ENCODE data around the gene EPHA6.
A peak's percentile ranks its signal among the peaks of the same experiment; 100 is the strongest.
"Not testable (repeated sequence)": the region's sequence is repeated elsewhere in the genome, so short reads cannot be mapped to it uniquely, and the experiment has no call there.

The EPHA6 gene

GRCh38 chr3:97530691-97531090, 716.3 kb downstream of the EPHA6 start:
- no peaks in the 10 kb centered on the region for H3K4me1 ChIP-seq (ENCODE audit: control insufficient read depth, low read depth, low read length)
- no peak overlapping the region for H3K4ac ChIP-seq (ENCODE audit: low read depth, low read length)
- no peak overlapping the region for H2AK5ac ChIP-seq (ENCODE audit: low read length)
- H2BK120ac ChIP-seq (ENCODE audit: low read depth, low read length): no peak overlapping the region
- no peak overlapping the region for H3K23ac ChIP-seq (ENCODE audit: low read length)
- H3K18ac ChIP-seq (ENCODE audit: low read length): no peak overlapping the region
- H4K5ac ChIP-seq (ENCODE audit: low read length): no peak overlapping the region
- H3K36me3 ChIP-seq (ENCODE audit: control insufficient read depth, insufficient read depth, low read length): no peaks in the 10 kb centered on the region
- no peak overlapping the region for H2BK15ac ChIP-seq (replicated peaks; ENCODE audit: low read depth)
- H3K79me2 ChIP-seq (ENCODE audit: control insufficient read depth, insufficient read depth, low read length): no peaks in the 10 kb centered on the region
- no peak overlapping the region for H3K4me2 ChIP-seq (ENCODE audit: low read length)
- H3K79me1 ChIP-seq (ENCODE audit: low read length): no peaks in the 10 kb centered on the region
- H3K27ac ChIP-seq (ENCODE audit: low read depth, low read length): no peak overlapping the region
- H3K56ac ChIP-seq (ENCODE audit: low read length): no peak overlapping the region
- DNase-seq: no peak
- no CpG with 5 or more reads among the region's 2 CpGs for WGBS (ENCODE audit: extremely low coverage, insufficient coverage, low lambda C conversion rate)
- no peak overlapping the region for H4K8ac ChIP-seq (ENCODE audit: low read depth, low read length)
- no peaks in the 10 kb centered on the region for H3K27me3 ChIP-seq (ENCODE audit: insufficient read depth, low read length, poor library complexity)
- H2BK5ac ChIP-seq (ENCODE audit: low read length): no peak overlapping the region
- no peak overlapping the region for H3K9ac ChIP-seq (ENCODE audit: low read length)
- no peak overlapping the region for H3K4me3 ChIP-seq (ENCODE audit: low read length)

DNA sequence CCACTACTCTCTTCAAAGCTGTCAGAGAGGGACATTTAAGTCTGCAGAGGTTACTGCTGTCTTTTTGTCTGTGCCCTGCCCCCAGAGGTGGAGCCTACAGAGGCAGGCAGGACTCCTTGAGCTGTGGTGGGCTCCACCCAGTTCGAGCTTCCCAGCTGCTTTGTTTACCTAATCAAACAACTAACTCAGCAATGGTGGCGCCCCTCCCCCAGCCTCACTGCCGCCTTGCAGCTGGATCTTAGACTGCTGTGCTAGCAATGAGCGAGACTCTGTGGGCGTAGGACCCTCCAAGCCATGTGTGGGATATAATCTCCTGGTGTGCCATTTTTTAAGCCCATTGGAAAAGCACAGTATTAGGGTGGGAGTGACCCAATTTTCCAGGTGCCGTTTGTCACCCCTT, 733.2 kb downstream of the EPHA6 start:
- H3K4me2 ChIP-seq (ENCODE audit: low read length); H3K27ac ChIP-seq (ENCODE audit: low read depth, low read length); H3K27me3 ChIP-seq (ENCODE audit: insufficient read depth, low read length, poor library complexity); H2AK5ac ChIP-seq (ENCODE audit: low read length); H2BK15ac ChIP-seq (replicated peaks; ENCODE audit: low read depth); DNase-seq; H2BK120ac ChIP-seq (ENCODE audit: low read depth, low read length); H3K4ac ChIP-seq (ENCODE audit: low read depth, low read length); H3K9ac ChIP-seq (ENCODE audit: low read length); H2BK5ac ChIP-seq (ENCODE audit: low read length); H3K4me1 ChIP-seq (ENCODE audit: control insufficient read depth, low read depth, low read length); H3K23ac ChIP-seq (ENCODE audit: low read length); H3K56ac ChIP-seq (ENCODE audit: low read length); H3K4me3 ChIP-seq (ENCODE audit: low read length); H4K5ac ChIP-seq (ENCODE audit: low read length); H3K18ac ChIP-seq (ENCODE audit: low read length); H3K79me1 ChIP-seq (ENCODE audit: low read length); H4K8ac ChIP-seq (ENCODE audit: low read depth, low read length); H3K36me3 ChIP-seq (ENCODE audit: control insufficient read depth, insufficient read depth, low read length); H3K79me2 ChIP-seq (ENCODE audit: control insufficient read depth, insufficient read depth, low read length): not testable (repeated sequence)
- no CpG with 5 or more reads among the region's 6 CpGs for WGBS (ENCODE audit: extremely low coverage, insufficient coverage, low lambda C conversion rate)

DNA sequence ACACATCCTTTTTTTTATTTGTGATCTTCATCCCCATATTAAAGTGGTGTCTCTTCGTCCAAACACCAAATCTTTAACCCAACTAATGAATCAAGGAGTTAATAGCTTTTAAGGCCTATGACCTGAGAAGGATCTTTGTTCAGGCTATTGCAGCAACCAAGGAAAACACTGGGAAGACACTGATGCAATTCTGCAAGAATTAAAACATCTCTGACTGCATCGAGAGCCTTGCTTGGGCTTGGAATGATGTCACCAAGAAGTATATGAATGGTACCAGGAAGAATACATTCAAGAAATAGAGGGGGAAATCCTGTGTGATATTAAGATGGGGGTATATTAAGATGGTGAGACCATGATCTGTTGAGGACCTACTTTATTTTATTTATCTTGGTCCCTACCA, 736.0 kb downstream of the EPHA6 start:
- H3K4me1 ChIP-seq (ENCODE audit: control insufficient read depth, low read depth, low read length): no peaks in the 10 kb centered on the region
- H3K4me2 ChIP-seq (ENCODE audit: low read length): no peak overlapping the region
- no peak overlapping the region for H3K9ac ChIP-seq (ENCODE audit: low read length)
- no peaks in the 10 kb centered on the region for H3K79me2 ChIP-seq (ENCODE audit: control insufficient read depth, insufficient read depth, low read length)
- no peak overlapping the region for H3K23ac ChIP-seq (ENCODE audit: low read length)
- DNase-seq: no peak
- no peaks in the 10 kb centered on the region for H3K27me3 ChIP-seq (ENCODE audit: insufficient read depth, low read length, poor library complexity)
- no peak overlapping the region for H2BK120ac ChIP-seq (ENCODE audit: low read depth, low read length)
- H3K4me3 ChIP-seq (ENCODE audit: low read length): no peak overlapping the region
- no peak overlapping the region for H3K18ac ChIP-seq (ENCODE audit: low read length)
- H2BK15ac ChIP-seq (replicated peaks; ENCODE audit: low read depth): no peak overlapping the region
- no peak overlapping the region for H4K5ac ChIP-seq (ENCODE audit: low read length)
- H3K4ac ChIP-seq (ENCODE audit: low read depth, low read length): no peak overlapping the region
- no peak overlapping the region for H3K56ac ChIP-seq (ENCODE audit: low read length)
- H4K8ac ChIP-seq (ENCODE audit: low read depth, low read length): no peak overlapping the region
- no peak overlapping the region for H2BK5ac ChIP-seq (ENCODE audit: low read length)
- no peaks in the 10 kb centered on the region for H3K36me3 ChIP-seq (ENCODE audit: control insufficient read depth, insufficient read depth, low read length)
- H3K79me1 ChIP-seq (ENCODE audit: low read length): no peaks in the 10 kb centered on the region
- H3K27ac ChIP-seq (ENCODE audit: low read depth, low read length): no peak overlapping the region
- H2AK5ac ChIP-seq (ENCODE audit: low read length): no peak overlapping the region
- no CpG with 5 or more reads among the region's 2 CpGs for WGBS (ENCODE audit: extremely low coverage, insufficient coverage, low lambda C conversion rate)

GRCh38 chr3:97552186-97552585, 737.8 kb downstream of the EPHA6 start:
- Histone ChIP-seq H2AK5ac (ENCODE audit: low read length) (no peak overlapping the region), H3K79me1 (ENCODE audit: low read length) (no peaks in the 10 kb centered on the region), H3K23ac (ENCODE audit: low read length) (no peak overlapping the region), H3K27me3 (ENCODE audit: insufficient read depth, low read length, poor library complexity) (no peaks in the 10 kb centered on the region), H2BK5ac (ENCODE audit: low read length) (no peak overlapping the region), H3K4me1 (ENCODE audit: control insufficient read depth, low read depth, low read length) (no peaks in the 10 kb centered on the region), H3K79me2 (ENCODE audit: control insufficient read depth, insufficient read depth, low read length) (no peaks in the 10 kb centered on the region), H4K8ac (ENCODE audit: low read depth, low read length) (no peak overlapping the region), H3K18ac (ENCODE audit: low read length) (no peak overlapping the region), H3K9ac (ENCODE audit: low read length) (no peak overlapping the region), H3K56ac (ENCODE audit: low read length) (no peak overlapping the region), H3K4me2 (ENCODE audit: low read length) (no peak overlapping the region), H2BK120ac (ENCODE audit: low read depth, low read length) (no peak overlapping the region), H3K36me3 (ENCODE audit: control insufficient read depth, insufficient read depth, low read length) (no peaks in the 10 kb centered on the region), H3K27ac (ENCODE audit: low read depth, low read length) (no peak overlapping the region), H3K4me3 (ENCODE audit: low read length) (no peak overlapping the region), H3K4ac (ENCODE audit: low read depth, low read length) (no peak overlapping the region), H2BK15ac (replicated peaks; ENCODE audit: low read depth) (no peak overlapping the region), H4K5ac (ENCODE audit: low read length) (no peak overlapping the region)
- no peak for DNase-seq

GRCh38 chr3:97575742-97576141, 761.3 kb downstream of the EPHA6 start:
- no peak overlapping the region for H3K18ac ChIP-seq (ENCODE audit: low read length)
- no peak overlapping the region for H3K4me3 ChIP-seq (ENCODE audit: low read length)
- no peak overlapping the region for H3K27ac ChIP-seq (ENCODE audit: low read depth, low read length)
- no peak overlapping the region for H4K8ac ChIP-seq (ENCODE audit: low read depth, low read length)
- no peak overlapping the region for H2AK5ac ChIP-seq (ENCODE audit: low read length)
- no peak overlapping the region for H3K4ac ChIP-seq (ENCODE audit: low read depth, low read length)
- H3K23ac ChIP-seq (ENCODE audit: low read length): no peak overlapping the region
- no peaks in the 10 kb centered on the region for H3K79me2 ChIP-seq (ENCODE audit: control insufficient read depth, insufficient read depth, low read length)
- DNase-seq: peak; percentile 16
- no peaks in the 10 kb centered on the region for H3K79me1 ChIP-seq (ENCODE audit: low read length)
- no peak overlapping the region for H4K5ac ChIP-seq (ENCODE audit: low read length)
- H3K4me1 ChIP-seq (ENCODE audit: control insufficient read depth, low read depth, low read length): no peaks in the 10 kb centered on the region
- H2BK120ac ChIP-seq (ENCODE audit: low read depth, low read length): no peak overlapping the region
- H3K27me3 ChIP-seq (ENCODE audit: insufficient read depth, low read length, poor library complexity): no peaks in the 10 kb centered on the region
- H2BK15ac ChIP-seq (replicated peaks; ENCODE audit: low read depth): no peak overlapping the region
- no peaks in the 10 kb centered on the region for H3K36me3 ChIP-seq (ENCODE audit: control insufficient read depth, insufficient read depth, low read length)
- WGBS (ENCODE audit: extremely low coverage, insufficient coverage, low lambda C conversion rate): no CpG with 5 or more reads among the region's 3 CpGs
- H3K9ac ChIP-seq (ENCODE audit: low read length): no peak overlapping the region
- H3K4me2 ChIP-seq (ENCODE audit: low read length): no peak overlapping the region
- H3K56ac ChIP-seq (ENCODE audit: low read length): no peak overlapping the region
- no peak overlapping the region for H2BK5ac ChIP-seq (ENCODE audit: low read length)

GRCh38 chr3:97576221-97576620, 761.8 kb downstream of the EPHA6 start:
- H3K27ac ChIP-seq (ENCODE audit: low read depth, low read length): no peak overlapping the region
- DNase-seq: no peak
- H3K18ac ChIP-seq (ENCODE audit: low read length): no peak overlapping the region
- H3K4me2 ChIP-seq (ENCODE audit: low read length): no peak overlapping the region
- no peaks in the 10 kb centered on the region for H3K79me1 ChIP-seq (ENCODE audit: low read length)
- H3K4me1 ChIP-seq (ENCODE audit: control insufficient read depth, low read depth, low read length): no peaks in the 10 kb centered on the region
- H3K56ac ChIP-seq (ENCODE audit: low read length): no peak overlapping the region
- H4K5ac ChIP-seq (ENCODE audit: low read length): no peak overlapping the region
- no peak overlapping the region for H3K9ac ChIP-seq (ENCODE audit: low read length)
- H2AK5ac ChIP-seq (ENCODE audit: low read length): no peak overlapping the region
- no peak overlapping the region for H2BK15ac ChIP-seq (replicated peaks; ENCODE audit: low read depth)
- H2BK5ac ChIP-seq (ENCODE audit: low read length): no peak overlapping the region
- no peak overlapping the region for H3K4me3 ChIP-seq (ENCODE audit: low read length)
- peak overlapping the region; percentile 12 for H3K4ac ChIP-seq (ENCODE audit: low read depth, low read length)
- no peaks in the 10 kb centered on the region for H3K27me3 ChIP-seq (ENCODE audit: insufficient read depth, low read length, poor library complexity)
- H2BK120ac ChIP-seq (ENCODE audit: low read depth, low read length): no peak overlapping the region
- no peaks in the 10 kb centered on the region for H3K79me2 ChIP-seq (ENCODE audit: control insufficient read depth, insufficient read depth, low read length)
- no CpG with 5 or more reads among the region's 2 CpGs for WGBS (ENCODE audit: extremely low coverage, insufficient coverage, low lambda C conversion rate)
- no peaks in the 10 kb centered on the region for H3K36me3 ChIP-seq (ENCODE audit: control insufficient read depth, insufficient read depth, low read length)
- no peak overlapping the region for H3K23ac ChIP-seq (ENCODE audit: low read length)
- H4K8ac ChIP-seq (ENCODE audit: low read depth, low read length): no peak overlapping the region
